OCI-LY7 (cell line): ENCODE data around the gene ARRB1.

Experiments used
- CTCF ChIP-seq: fragments of 200-600 bp; sonication (generic); conservative IDR thresholded peaks from 2 replicates; pipeline ENCODE4 v1.5.1; 2014; ENCODE audit warnings: mild to moderate bottlenecking, antibody characterized with exemption, low read length, moderate library complexity, mixed read lengths
- EZH2phosphoT487 ChIP-seq: fragments of 200-600 bp; sonication (generic); IDR thresholded peaks from 2 replicates; pipeline ENCODE4 v1.6.1; 2018; ENCODE audit warnings: low read depth, borderline replicate concordance, mild to moderate bottlenecking, mixed run types, antibody characterized with exemption, low read length, moderate library complexity, mixed read lengths

GRCh38 chr11:75303544-75304224 is 47.8 kb downstream of the ARRB1 start:
- TF ChIP-seq CTCF (no peak), EZH2phosphoT487 (no peak)
